ENCODE results near the gene PPM1H. TPM values are rescaled to one million over a fixed set of nuclear protein-coding genes. Genes with fewer than 3 reads are reported as not detected.
A peak's percentile ranks its signal among the peaks of the same experiment; 100 is the strongest.

PPM1H gene
- total RNA-seq, 1 experiment from 2014 or later, result 8.5 TPM

DNA sequence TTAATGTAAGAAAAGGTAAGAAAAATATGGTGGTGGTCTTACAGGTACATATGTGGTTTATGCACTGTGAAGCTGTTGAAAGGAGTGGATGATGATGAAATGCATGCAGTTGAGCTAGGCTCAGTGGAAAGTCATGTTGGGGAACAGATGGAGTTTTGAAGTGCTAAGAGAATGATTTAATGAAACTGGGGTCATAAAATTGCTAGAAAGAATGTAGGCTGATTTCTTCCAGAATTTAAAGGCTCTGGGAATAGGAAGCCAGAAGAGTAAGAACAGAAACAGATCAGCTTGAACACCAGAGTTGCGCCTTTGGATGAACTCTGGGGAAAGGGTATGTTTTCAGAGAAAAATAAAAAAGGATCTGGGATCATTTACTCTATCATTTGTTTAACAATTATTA lies 321.9 kb downstream of the PPM1H start:
- peaks cover 31% of the 10 kb centered on the region for H3K36me3 ChIP-seq
- no peak for DNase-seq (ENCODE audit: low read depth in 1 of 2, low spot score in 2 of 2)
- no peaks in the 10 kb centered on the region for H3K27me3 ChIP-seq (replicated peaks)
- H3K9me3 ChIP-seq (replicated peaks), result no peaks in the 10 kb centered on the region
- H3K4me1 ChIP-seq (replicated peaks), result peaks cover 15% of the 10 kb centered on the region
- no peak overlapping the region for H3K4me3 ChIP-seq
- H3K27ac ChIP-seq, result no peak overlapping the region

DNA sequence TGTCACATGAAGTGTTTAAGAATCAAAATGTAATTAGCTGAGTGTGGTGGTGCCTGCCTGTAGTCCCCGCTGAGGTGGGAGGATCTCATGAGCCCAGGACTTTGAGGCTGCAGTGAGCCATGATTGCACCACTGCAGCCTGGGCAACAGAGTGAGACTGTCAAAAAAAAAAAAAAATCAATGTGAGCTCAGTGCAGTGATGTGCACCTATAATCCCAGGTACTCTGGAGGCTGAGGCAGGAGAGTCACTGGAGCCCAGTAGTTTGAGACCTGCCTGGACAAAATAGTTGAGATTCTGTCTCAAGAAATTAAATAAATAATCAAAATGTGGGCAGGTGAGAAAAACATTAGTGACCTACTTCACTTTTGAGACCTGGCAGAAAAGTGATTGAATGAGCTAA lies 328.3 kb downstream of the PPM1H start:
- no peak for DNase-seq (ENCODE audit: low read depth in 1 of 2, low spot score in 2 of 2)

DNA sequence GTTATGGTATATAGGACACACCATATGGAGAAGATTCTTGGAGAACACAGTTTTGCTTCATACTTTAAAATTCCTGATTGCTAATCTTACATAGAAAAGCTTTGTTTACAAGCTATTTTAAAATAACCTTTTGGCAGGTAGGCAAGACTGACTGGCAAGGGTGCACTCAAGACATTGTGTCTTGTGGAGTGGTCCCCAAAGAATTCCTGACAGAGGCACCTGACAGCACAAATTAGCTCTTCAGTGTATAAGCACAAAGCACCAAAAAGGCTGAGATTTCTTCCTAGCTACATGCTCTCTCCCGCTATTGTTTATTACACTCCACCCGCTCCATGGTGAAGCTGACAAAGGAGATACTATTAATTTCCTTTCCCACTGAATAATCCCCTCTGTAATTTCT lies 329.0 kb downstream of the PPM1H start:
- H3K4me3 ChIP-seq, result no peak overlapping the region
- DNase-seq (ENCODE audit: low read depth in 1 of 2, low spot score in 2 of 2), result no peak
- peaks cover 33% of the 10 kb centered on the region for H3K4me1 ChIP-seq (replicated peaks)
- no peak overlapping the region for H3K27ac ChIP-seq
- peaks cover 57% of the 10 kb centered on the region for H3K36me3 ChIP-seq
- H3K9me3 ChIP-seq (replicated peaks), result no peaks in the 10 kb centered on the region
- no peaks in the 10 kb centered on the region for H3K27me3 ChIP-seq (replicated peaks)

More for the DNA sequence above, 328.3 kb downstream of the PPM1H start:
- H3K27ac ChIP-seq, result no peak overlapping the region
- H3K27me3 ChIP-seq (replicated peaks), result no peaks in the 10 kb centered on the region
- H3K36me3 ChIP-seq, result peaks cover 57% of the 10 kb centered on the region
- H3K4me3 ChIP-seq, result no peak overlapping the region
- no peaks in the 10 kb centered on the region for H3K9me3 ChIP-seq (replicated peaks)
- peaks cover 27% of the 10 kb centered on the region for H3K4me1 ChIP-seq (replicated peaks)

DNA sequence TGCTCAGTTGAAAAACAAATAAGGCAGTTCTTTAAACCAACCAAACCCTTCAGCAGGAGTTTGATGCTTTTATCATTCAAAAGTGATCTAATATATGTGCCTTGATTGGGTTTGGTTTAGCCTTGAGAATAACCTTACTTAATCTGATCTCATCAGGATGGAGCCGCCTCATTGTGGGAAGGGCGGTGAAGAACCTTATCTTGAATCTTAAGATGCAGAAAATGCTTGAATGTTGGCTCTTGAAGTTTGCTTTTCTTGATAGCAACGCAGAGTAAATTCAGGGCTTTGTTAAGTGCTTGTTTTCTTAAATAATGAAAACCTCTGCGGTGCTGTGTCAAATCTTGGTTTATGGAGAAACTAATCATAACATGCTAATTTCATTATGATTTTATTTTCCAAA lies 330.1 kb downstream of the PPM1H start:
- peaks cover 54% of the 10 kb centered on the region for H3K36me3 ChIP-seq
- peak overlapping the region; percentile 85 for H3K4me3 ChIP-seq
- no peaks in the 10 kb centered on the region for H3K27me3 ChIP-seq (replicated peaks)
- DNase-seq (ENCODE audit: low read depth in 1 of 2, low spot score in 2 of 2), result peak in 1 of 2 experiments; percentile 29
- peaks cover 31% of the 10 kb centered on the region for H3K4me1 ChIP-seq (replicated peaks)
- H3K9me3 ChIP-seq (replicated peaks), result no peaks in the 10 kb centered on the region
- peak overlapping the region; percentile 100 for H3K27ac ChIP-seq

DNA sequence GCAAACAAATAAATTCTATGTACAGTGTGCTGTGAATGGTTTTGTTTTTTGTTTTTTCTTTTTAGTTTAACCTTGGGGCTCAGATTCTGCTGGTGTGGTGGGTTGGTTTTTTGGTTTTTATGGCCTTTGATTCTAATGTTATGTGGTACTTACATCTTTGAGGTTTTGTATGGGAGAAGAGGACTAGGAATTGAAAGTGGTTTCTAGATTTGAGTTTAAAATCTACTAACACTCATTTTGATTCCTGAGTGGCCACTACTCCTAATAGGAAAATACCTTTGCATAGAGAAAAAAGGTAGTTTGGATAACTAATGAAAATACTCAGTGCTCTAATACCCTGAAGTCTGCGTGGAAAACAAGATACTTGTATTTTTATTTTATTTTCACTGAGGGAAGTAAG lies 330.6 kb downstream of the PPM1H start:
- Histone ChIP-seq H3K4me3 (peak overlapping the region; percentile 85), H3K27ac (peak overlapping the region; percentile 100), H3K36me3 (peaks cover 51% of the 10 kb centered on the region), H3K4me1 (replicated peaks) (peaks cover 26% of the 10 kb centered on the region), H3K9me3 (replicated peaks) (no peaks in the 10 kb centered on the region), H3K27me3 (replicated peaks) (no peaks in the 10 kb centered on the region)
- DNase-seq (ENCODE audit: low read depth in 1 of 2, low spot score in 2 of 2), result no peak

DNA sequence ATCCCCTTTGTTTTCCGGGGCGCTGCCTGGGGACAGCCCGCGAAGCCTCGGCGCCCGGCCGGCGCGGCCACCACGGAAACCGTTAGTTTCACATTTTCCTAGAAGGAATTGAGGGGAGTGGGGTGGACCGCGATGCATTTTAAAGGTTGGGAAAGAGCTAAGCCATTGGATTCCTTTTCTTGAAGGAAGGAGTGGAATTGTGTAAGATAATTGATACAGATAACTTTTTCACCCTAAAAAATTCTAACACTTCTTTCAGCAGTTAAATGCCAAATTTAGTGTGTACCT lies 331.2 kb downstream of the PPM1H start:
- Histone ChIP-seq H3K27me3 (replicated peaks) (no peaks in the 10 kb centered on the region), H3K4me3 (peak overlapping the region; percentile 85), H3K4me1 (replicated peaks) (peaks cover 20% of the 10 kb centered on the region), H3K9me3 (replicated peaks) (no peaks in the 10 kb centered on the region), H3K27ac (peak overlapping the region; percentile 100), H3K36me3 (peaks cover 49% of the 10 kb centered on the region)
- no peak for DNase-seq (ENCODE audit: low read depth in 1 of 2, low spot score in 2 of 2)

DNA sequence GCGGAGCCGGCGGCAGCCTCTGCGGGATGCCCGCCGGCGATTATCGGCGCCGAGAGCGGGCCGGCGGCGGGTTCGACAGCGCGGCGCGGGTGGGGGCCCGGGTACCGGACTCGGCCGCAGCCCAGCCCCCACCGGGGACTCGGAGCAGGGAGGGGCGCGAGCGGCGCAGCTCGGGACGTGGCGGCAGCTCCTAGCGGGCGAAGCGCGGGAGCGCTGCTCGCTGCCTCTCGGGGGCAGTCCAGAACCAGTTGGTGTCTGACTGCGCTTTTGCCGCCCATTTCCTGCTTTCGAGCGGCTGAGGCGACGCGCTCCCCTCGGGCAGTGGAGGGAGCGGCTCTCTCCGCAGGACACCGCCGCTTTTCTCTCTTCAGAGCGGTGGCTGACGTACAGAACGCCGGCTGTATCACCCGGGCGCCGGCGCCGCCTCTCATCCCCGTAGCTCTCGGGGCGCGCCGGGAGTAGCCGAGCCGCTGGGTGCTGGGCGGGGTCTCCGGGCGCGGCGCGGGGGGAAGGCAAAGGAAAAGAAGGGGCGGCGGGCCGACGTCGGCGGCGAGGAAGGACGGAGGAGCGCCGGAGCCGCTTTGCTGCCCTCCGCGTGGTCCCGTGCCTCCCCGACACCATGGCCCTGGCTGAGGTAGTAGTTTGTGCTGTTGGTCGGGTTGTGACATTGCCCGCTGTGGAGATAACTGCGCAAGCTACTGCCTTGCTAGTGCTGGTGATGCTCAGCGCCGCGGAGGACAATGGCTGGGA lies 331.7 kb downstream of the PPM1H start:
- H3K27ac ChIP-seq, result peak overlapping the region; percentile 100
- peak overlapping the region; percentile 85 for H3K4me3 ChIP-seq
- H3K27me3 ChIP-seq (replicated peaks), result no peaks in the 10 kb centered on the region
- no peaks in the 10 kb centered on the region for H3K9me3 ChIP-seq (replicated peaks)
- DNase-seq (ENCODE audit: low read depth in 1 of 2, low spot score in 2 of 2), result peak; percentile 87 to 88
- peaks cover 47% of the 10 kb centered on the region for H3K36me3 ChIP-seq
- peaks cover 18% of the 10 kb centered on the region for H3K4me1 ChIP-seq (replicated peaks)

DNA sequence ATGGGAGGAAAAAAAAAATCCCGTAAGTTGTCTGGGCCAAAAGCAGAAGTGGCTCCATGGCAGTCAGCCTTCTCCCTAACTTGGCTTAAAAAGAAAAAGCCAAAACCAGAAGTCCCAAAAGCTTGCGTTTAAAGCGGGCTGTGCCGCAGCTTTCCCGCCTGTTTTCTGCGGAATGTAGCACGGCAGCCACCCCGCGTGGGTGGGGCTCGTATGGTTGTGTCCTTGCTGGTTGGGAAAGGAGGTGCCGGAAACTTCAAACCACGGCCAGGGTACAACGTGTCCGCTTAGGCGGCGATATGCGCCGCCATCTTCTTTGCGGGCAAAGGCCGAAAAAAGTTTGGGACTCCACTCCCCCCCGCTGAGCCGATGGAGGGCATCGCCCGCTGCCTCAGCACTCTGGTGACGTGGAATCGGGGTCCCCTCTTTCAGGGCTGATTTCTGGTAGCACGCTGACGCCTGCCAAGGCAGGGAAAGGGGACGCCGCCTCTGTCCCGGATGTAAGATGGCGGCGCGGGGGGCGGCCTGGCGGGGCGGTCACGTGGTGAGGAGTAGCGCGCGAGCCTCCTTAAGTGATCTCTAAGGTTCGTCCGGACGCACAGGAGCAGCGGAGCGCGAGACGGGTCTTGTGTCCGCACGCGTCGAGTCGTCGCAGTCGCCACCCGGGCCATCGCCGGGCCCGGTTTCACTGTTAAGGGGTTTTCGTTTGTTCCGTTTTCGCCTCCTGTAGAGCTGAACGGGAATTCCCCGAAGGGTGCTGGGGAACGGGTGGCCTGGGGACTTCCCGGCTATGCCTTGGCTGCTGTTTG lies 332.5 kb downstream of the PPM1H start:
- Histone ChIP-seq H3K27me3 (replicated peaks) (no peaks in the 10 kb centered on the region), H3K4me1 (replicated peaks) (peaks cover 18% of the 10 kb centered on the region), H3K9me3 (replicated peaks) (no peaks in the 10 kb centered on the region), H3K4me3 (peak overlapping the region; percentile 85), H3K36me3 (peaks cover 41% of the 10 kb centered on the region), H3K27ac (peak overlapping the region; percentile 100)
- DNase-seq (ENCODE audit: low read depth in 1 of 2, low spot score in 2 of 2), result peak; percentile 94 to 98

DNA sequence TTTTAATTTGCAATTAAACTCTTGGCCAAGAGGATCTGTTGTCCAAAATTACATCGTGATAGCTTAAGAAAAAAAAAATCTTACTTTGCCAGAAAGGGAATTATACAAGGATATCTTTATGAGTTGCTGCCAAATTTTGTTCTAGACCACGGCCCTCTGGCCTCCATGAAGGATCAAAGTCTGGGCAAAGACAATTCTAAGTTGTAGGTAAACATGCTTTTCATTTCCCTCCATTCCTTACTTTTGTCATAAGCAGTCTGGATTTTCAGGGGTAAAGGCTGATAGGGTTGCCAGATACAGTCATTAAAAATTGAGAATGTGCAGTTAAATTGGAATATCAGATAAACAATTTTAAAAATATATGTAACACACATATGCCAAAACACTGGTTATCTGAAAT lies 333.2 kb downstream of the PPM1H start:
- Histone ChIP-seq H3K27me3 (replicated peaks) (no peaks in the 10 kb centered on the region), H3K36me3 (peaks cover 38% of the 10 kb centered on the region), H3K4me3 (peak overlapping the region; percentile 85), H3K27ac (peak overlapping the region; percentile 100), H3K9me3 (replicated peaks) (no peaks in the 10 kb centered on the region), H3K4me1 (replicated peaks) (peaks cover 18% of the 10 kb centered on the region)
- no peak for DNase-seq (ENCODE audit: low read depth in 1 of 2, low spot score in 2 of 2)

DNA sequence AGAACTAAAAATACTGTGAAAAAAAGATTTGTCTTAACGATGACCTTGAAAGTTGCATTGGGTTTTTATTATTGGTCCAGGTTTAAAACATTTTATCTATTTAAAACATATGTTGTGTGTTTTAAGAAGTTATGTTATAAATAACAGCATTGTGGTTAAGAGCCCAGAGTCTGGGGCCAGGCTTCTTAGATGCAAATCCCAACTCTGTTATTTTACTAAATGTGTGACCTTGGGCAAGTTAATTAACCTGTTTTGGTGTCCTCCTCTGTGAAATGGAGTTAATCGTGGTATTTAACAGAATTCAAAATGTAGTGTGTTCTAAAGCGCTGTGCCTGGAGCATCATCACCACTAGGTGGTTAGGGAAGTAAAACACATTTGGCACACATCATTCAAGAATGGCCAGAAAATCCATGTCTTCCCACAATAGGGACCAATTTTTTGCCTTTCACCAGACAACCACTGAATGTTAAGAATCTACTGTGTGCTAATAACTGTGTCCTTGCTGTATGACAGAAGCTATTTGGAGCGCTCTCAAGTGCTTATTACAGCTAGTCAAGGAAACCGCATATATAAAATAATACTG lies 335.0 kb downstream of the PPM1H start:
- no peak overlapping the region for H3K4me3 ChIP-seq
- no peaks in the 10 kb centered on the region for H3K9me3 ChIP-seq (replicated peaks)
- no peak for DNase-seq (ENCODE audit: low read depth in 1 of 2, low spot score in 2 of 2)
- peaks cover 12% of the 10 kb centered on the region for H3K4me1 ChIP-seq (replicated peaks)
- peaks cover 23% of the 10 kb centered on the region for H3K36me3 ChIP-seq
- H3K27ac ChIP-seq, result no peak overlapping the region
- H3K27me3 ChIP-seq (replicated peaks), result no peaks in the 10 kb centered on the region

DNA sequence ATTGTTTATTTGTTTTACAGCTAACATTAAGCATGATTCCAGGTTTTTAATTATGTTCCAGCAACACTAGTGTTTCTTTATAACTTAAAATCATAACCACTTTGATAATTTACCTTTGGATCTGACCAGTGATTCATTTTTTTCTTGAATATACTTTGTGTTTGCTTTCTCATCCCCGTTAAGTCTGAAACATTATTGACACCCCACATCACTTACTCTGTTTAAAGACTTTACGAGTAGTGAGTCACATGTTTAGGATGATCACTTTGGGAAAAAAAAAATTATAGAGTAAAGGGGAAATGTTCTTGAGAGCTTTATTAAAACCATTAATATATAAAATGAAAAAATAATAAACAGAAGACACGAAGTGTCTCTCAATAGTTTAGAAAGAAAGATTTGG lies 336.1 kb downstream of the PPM1H start:
- Histone ChIP-seq H3K4me3 (no peak overlapping the region), H3K27ac (no peak overlapping the region), H3K9me3 (replicated peaks) (no peaks in the 10 kb centered on the region), H3K36me3 (peaks cover 14% of the 10 kb centered on the region), H3K4me1 (replicated peaks) (peaks cover 12% of the 10 kb centered on the region), H3K27me3 (replicated peaks) (no peaks in the 10 kb centered on the region)
- DNase-seq (ENCODE audit: low read depth in 1 of 2, low spot score in 2 of 2), result no peak

DNA sequence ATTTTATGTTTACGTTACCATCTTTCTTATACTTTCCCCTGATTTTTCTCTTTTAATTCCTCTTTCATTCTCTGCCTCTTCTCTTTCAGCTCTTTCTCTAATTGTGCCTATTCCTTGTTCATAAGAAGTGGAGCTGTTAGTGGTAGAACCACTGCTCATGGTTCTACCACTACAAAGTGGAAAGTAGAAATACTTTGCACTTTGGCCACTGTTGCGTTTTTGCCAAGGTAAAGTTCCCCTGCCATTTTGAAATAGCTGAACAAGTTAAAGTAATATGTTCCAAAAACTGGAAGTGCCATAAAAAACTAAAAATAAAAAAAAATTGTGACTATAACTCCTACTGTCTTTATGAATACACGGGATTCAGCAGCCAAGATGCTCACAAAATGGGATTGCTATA lies 337.7 kb downstream of the PPM1H start:
- no peak overlapping the region for H3K4me3 ChIP-seq
- H3K36me3 ChIP-seq, result 0 out of 2 replicates have a peak, but pooled peaks cover 5% of the 10 kb centered on the region
- H3K9me3 ChIP-seq (replicated peaks), result no peaks in the 10 kb centered on the region
- DNase-seq (ENCODE audit: low read depth in 1 of 2, low spot score in 2 of 2), result no peak
- peaks cover 12% of the 10 kb centered on the region for H3K4me1 ChIP-seq (replicated peaks)
- H3K27ac ChIP-seq, result no peak overlapping the region
- H3K27me3 ChIP-seq (replicated peaks), result no peaks in the 10 kb centered on the region

All from SJSA1 (cell line).